Esophagus squamous epithelium (tissue), 5 donors: ENCODE measurements around the gene PINK1. TPM values are rescaled to one million over a fixed set of nuclear protein-coding genes. Genes with fewer than 3 reads are reported as not detected.

Experiments
- DNase-seq: peaks from one replicate; lab custom pipeline; 2025; lab: John Stamatoyannopoulos, UW
- H3K27ac ChIP-seq, 4 donors: fragments of 200-600 bp; sonication (generic); one replicate each; pipeline ENCODE4 v1.5.1; 2016 to 2019; ENCODE audit warnings: mild to moderate bottlenecking in 1 of 4
- H3K27me3 ChIP-seq, 4 donors: fragments of 200-600 bp; sonication (generic); 1 replicate in 3 of 4; 2 replicates in 1 of 4; pipeline versions ENCODE4 v1.5.1 to v1.6.0; 2017 to 2021; ENCODE audit warnings: antibody characterized with exemption in 1 of 4
- H3K36me3 ChIP-seq, 3 donors: fragments of 200-600 bp; sonication (generic); one replicate each; pipeline ENCODE4 v1.5.1; 2016 to 2019
- H3K4me1 ChIP-seq, 3 donors: fragments of 200-600 bp; sonication (generic); one replicate each; pipeline ENCODE4 v1.5.1; 2017 to 2019
- H3K4me3 ChIP-seq, 4 donors: fragments of 200-600 bp; sonication (generic); 1 replicate in 3 of 4; 2 replicates in 1 of 4; pipeline ENCODE4 v1.5.1; 2016 to 2019; ENCODE audit warnings: mild to moderate bottlenecking in 2 of 4, moderate library complexity in 1 of 4
- H3K9me3 ChIP-seq, 3 donors: fragments of 200-600 bp; sonication (generic); one replicate each; pipeline ENCODE4 v1.5.1; 2016 to 2019
- POLR2A ChIP-seq, 4 donors: fragments of 450-650 bp; IDR thresholded peaks; one replicate each; pipeline ENCODE4 v1.6.1; 2017; ENCODE audit warnings: antibody characterized with exemption in 4 of 4, mild to moderate bottlenecking in 4 of 4, moderate library complexity in 3 of 4
- WGBS, 2 donors: methylation state at CpG; one replicate each; pipeline ENCODE4 v1.1.5; 2018; 5-methylcytosine and 5-hydroxymethylcytosine counted together
- intact Hi-C: fragments of 100-400 bp; cut with DNase I; formaldehyde crosslinking; loops from one replicate; pipeline ENCODE4 v1.15.0; 2022
- total RNA-seq, 4 donors: library from RNA; depleted of rRNA; stranded (reverse); fragments of >200 nt; gene quantifications; one replicate each; pipeline ENCODE4 v1.1.0, GENCODE V29; 2016
- TF ChIP-seq, protein P1 (sequence below), 6 experiments: fragments of 450-650 bp in 4 of 6; fragments of 200-600 bp in 2 of 6; sonication (generic) in 2 of 6; IDR thresholded peaks; one replicate each; pipeline ENCODE4 v1.5.1; 2016 to 2019; ENCODE audit warnings: antibody characterized with exemption in 6 of 6, mild to moderate bottlenecking in 4 of 6, moderate library complexity in 4 of 6
- donor health status: DM: yes; HTN: yes; CAD: no.

Gene PINK1
- total RNA-seq, 4 donors from 2014 or later: 55.0 to 110 (median 77.1) TPM

DNA sequence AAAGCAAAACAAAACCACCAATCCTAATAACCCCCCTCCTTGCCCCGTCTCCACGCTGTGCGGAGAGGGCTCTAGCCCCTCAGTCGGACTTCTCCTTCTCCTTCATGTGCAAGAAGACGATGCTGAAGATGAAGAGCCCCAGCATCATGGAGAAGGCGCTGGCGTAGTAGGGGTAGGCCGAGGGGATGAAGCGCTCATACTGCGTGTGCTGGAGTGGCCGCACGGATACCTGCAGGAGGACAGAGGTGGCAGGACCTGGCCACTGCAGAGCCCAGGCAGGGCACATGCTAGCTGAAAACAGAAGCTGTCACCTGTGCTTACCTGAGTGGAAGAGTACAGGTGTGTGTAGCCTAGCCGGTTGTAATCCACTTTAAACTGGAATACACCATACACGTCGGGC is 19.0 kb downstream of the PINK1 start:
- intact Hi-C loops: no loop called here
- no peaks in the 10 kb centered on the region for H3K27me3 ChIP-seq
- peaks cover 40 to 100% (median 63%) of the 10 kb centered on the region in 3 donors for H3K36me3 ChIP-seq
- TF ChIP-seq, protein P1, sequence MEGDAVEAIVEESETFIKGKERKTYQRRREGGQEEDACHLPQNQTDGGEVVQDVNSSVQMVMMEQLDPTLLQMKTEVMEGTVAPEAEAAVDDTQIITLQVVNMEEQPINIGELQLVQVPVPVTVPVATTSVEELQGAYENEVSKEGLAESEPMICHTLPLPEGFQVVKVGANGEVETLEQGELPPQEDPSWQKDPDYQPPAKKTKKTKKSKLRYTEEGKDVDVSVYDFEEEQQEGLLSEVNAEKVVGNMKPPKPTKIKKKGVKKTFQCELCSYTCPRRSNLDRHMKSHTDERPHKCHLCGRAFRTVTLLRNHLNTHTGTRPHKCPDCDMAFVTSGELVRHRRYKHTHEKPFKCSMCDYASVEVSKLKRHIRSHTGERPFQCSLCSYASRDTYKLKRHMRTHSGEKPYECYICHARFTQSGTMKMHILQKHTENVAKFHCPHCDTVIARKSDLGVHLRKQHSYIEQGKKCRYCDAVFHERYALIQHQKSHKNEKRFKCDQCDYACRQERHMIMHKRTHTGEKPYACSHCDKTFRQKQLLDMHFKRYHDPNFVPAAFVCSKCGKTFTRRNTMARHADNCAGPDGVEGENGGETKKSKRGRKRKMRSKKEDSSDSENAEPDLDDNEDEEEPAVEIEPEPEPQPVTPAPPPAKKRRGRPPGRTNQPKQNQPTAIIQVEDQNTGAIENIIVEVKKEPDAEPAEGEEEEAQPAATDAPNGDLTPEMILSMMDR (IDR thresholded peaks at IDR 0.05): no peak
- no peak for TF ChIP-seq POLR2A (IDR thresholded peaks at IDR 0.05)
- peaks cover 0 to 3% (median 0%) of the 10 kb centered on the region in 3 donors for H3K4me1 ChIP-seq
- H3K27ac ChIP-seq: no peak overlapping the region
- no peak overlapping the region for H3K4me3 ChIP-seq
- 92 to 94% methylated on average over 11 to 13 of the region's 15 CpGs for WGBS, 2 donors
- H3K9me3 ChIP-seq: no peaks in the 10 kb centered on the region
- no peak for DNase-seq

DNA sequence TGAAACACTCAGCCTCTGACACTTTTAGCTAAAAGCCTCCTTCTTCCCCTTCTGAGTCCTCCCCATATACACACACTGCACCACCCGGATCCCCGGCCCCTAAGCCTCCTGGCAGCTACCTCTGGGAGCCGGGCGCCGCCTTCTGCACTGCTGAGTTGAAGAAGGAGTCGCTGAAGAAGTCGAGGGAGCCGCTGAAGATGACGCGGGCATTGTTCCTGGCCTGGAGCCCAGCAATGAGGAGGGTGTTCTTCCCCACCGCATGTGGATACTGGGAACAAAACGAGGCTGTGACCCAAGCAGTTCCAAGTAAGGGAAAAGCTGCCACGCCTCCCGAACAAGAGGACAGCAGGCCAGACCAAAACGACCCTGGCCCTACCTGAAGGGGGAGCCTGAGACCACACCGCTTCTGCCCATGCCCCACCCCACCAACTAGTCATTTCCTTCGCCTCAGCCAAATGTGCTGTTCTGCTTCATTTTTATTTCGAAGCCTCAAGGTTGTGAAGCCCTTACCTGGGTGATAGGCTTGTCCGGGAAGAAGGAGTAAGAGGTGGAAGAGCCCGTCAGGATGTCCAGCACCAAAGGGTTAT is 20.9 kb downstream of the PINK1 start:
- Histone ChIP-seq H3K4me3 (no peak overlapping the region), H3K27me3 (no peaks in the 10 kb centered on the region), H3K4me1 (peaks cover under 1 to 15% (median under 1%) of the 10 kb centered on the region in 3 donors), H3K36me3 (peaks cover 30 to 100% (median 48%) of the 10 kb centered on the region in 3 donors), H3K9me3 (no peaks in the 10 kb centered on the region), H3K27ac (peak overlapping the region in 2 of 4 donors; percentile 4 to 20)
- 77 to 83% methylated on average over 10 to 12 of the region's 20 CpGs for WGBS, 2 donors
- TF ChIP-seq POLR2A (IDR thresholded peaks at IDR 0.05): no peak
- TF ChIP-seq, protein P1 (IDR thresholded peaks at IDR 0.05): no peak
- DNase-seq: no peak
- intact Hi-C loops: no loop called here

DNA sequence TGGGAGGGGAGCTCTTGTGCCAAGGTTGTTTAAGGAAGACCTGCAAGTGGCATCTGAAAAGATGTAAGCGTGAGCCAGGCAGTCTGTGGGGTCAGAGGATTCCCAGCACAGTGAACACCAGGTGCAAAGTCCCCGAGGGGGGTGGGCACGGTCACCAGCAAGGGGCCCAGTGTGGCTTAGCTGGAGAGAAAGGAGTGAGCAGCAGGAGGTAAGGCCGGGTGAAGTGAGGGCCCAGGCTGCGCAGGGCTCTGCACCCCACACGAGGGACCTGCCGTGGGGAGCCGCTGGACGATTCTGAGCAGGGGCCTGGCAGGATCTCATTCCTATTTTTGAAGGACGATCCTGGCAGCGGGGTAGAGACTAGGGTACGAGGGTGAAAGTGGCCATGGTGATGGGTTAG is 23.8 kb downstream of the PINK1 start:
- WGBS, 2 donors: 88 to 93% methylated on average over 9 to 12 of the region's 12 CpGs
- H3K36me3 ChIP-seq: peaks cover 30 to 72% (median 39%) of the 10 kb centered on the region in 3 donors
- no peak overlapping the region for H3K27ac ChIP-seq
- H3K4me3 ChIP-seq: no peak overlapping the region
- no peaks in the 10 kb centered on the region for H3K27me3 ChIP-seq
- H3K9me3 ChIP-seq: no peaks in the 10 kb centered on the region
- intact Hi-C loops: no loop called here
- TF ChIP-seq, protein P1 (IDR thresholded peaks at IDR 0.05): no peak
- TF ChIP-seq POLR2A (IDR thresholded peaks at IDR 0.05): no peak
- DNase-seq: no peak
- H3K4me1 ChIP-seq: peaks cover 8 to 36% (median 15%) of the 10 kb centered on the region in 3 donors

DNA sequence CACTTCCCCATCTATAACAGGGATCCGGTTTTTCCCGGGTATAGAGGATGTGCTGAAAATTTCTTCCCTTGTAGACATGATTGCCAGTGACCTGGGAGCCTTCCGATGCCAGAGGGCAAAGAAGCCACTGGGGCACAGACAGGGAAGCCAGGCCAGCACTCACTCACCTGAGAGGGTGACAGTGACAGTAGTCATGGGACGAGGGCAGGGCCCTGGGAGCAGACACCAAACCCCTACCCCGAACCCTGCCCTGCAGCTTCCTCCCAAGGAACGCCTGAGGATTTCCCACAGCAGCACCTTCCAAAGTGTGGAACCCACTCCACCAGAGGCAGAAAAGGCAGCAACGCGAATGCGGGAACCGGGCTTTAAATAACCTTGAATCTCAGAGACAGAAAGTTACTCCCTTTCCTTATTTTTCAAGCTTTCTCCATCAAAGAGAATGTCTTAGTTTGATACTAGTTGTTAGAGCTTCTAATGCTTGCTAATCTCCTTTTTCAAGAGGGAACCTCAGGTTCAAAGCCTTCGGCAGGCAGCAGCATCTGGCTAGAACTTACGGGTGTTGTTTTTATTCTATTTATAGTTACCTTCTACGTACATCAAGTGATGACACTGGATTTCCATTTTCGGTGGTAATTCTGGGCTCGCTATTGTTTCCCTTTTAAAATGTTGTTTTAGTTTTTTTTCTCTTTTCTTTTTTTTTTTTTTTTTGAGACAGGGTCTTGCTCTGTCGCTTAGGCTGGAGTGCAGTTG is 25.1 kb downstream of the PINK1 start:
- Histone ChIP-seq H3K27ac (no peak overlapping the region), H3K27me3 (no peaks in the 10 kb centered on the region), H3K4me3 (no peak overlapping the region), H3K36me3 (peaks cover 17 to 59% (median 28%) of the 10 kb centered on the region in 3 donors), H3K9me3 (no peaks in the 10 kb centered on the region), H3K4me1 (peaks cover 8 to 42% (median 15%) of the 10 kb centered on the region in 3 donors)
- no peak for DNase-seq
- TF ChIP-seq, protein P1 (IDR thresholded peaks at IDR 0.05): no peak
- TF ChIP-seq POLR2A (IDR thresholded peaks at IDR 0.05): no peak
- 80 to 86% methylated on average over 14 to 16 of the region's 16 CpGs for WGBS, 2 donors
- intact Hi-C loops: no loop called here

DNA sequence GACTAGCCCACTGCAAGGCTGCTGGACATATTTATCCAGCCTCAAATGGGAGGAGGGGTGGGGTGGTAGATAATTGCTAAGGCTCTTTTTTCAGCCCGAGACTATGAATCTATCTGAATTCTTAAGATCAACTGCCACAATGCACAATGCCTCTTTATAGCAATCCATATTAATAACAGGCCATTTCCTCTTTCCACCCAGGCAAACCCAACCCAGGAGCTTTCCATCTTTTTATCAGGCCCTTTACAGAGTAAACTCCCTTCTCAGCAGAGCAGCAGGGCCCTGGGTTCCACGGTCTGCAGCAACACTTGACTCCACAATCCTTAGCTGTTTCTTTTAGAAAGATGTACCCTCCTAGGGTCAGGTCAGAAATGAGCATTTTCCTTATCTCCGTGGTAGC is 27.1 kb downstream of the PINK1 start:
- intact Hi-C loops: no loop called here
- peak overlapping the region in 3 of 4 donors; percentile 77 to 90 (median 78) for H3K27ac ChIP-seq

More for the DNA sequence above, 27.1 kb downstream of the PINK1 start:
- WGBS, 2 donors: 15 to 19% methylated on average over 3 of the region's 3 CpGs
- Histone ChIP-seq H3K27me3 (no peaks in the 10 kb centered on the region), H3K4me1 (peaks cover 8 to 42% (median 15%) of the 10 kb centered on the region in 3 donors), H3K36me3 (peaks cover 8 to 39% (median 10%) of the 10 kb centered on the region in 3 donors), H3K4me3 (peak overlapping the region; percentile 82 to 95 (median 90)), H3K9me3 (no peaks in the 10 kb centered on the region)
- no peak for DNase-seq
- TF ChIP-seq, protein P1 (IDR thresholded peaks at IDR 0.05): no peak
- no peak for TF ChIP-seq POLR2A (IDR thresholded peaks at IDR 0.05)
